SK-N-SH (cell line): ENCODE results near the gene APOBEC3H.

Source experiments
- CHD2 ChIP-seq: fragments of 150-350 bp; IDR thresholded peaks from 2 replicates; pipeline ENCODE4 v1.6.1; 2018; ENCODE audit warnings: low read length; ENCODE audit not compliant: partially characterized antibody
- CTCF ChIP-seq: fragments of 200-600 bp; sonication (generic); IDR thresholded peaks from 2 replicates; pipeline ENCODE4 v1.6.1; 2017; ENCODE audit warnings: antibody characterized with exemption, mild to moderate bottlenecking, moderate library complexity
- EP300 ChIP-seq, 2 experiments: IDR thresholded peaks; 2 replicates each; pipeline versions ENCODE4 v1.4.0 to v1.6.1; 2012; ENCODE audit warnings: borderline replicate concordance in 1 of 2, low read depth in 1 of 2, low read length in 1 of 2
- EZH2phosphoT487 ChIP-seq: fragments of 200-600 bp; sonication (generic); IDR thresholded peaks from 2 replicates; pipeline ENCODE4 v1.6.1; 2017; ENCODE audit warnings: low read depth, mixed run types, mild to moderate bottlenecking, antibody characterized with exemption, moderate library complexity, borderline replicate concordance
- GABPA ChIP-seq: IDR thresholded peaks from 2 replicates; pipeline ENCODE4 v1.4.0; 2012; ENCODE audit warnings: low read depth, mild to moderate bottlenecking
- GATA2 ChIP-seq: sonication (generic); formaldehyde crosslinking; IDR thresholded peaks from 2 replicates; pipeline ENCODE4 v1.5.0; 2020; ENCODE audit warnings: mild to moderate bottlenecking, missing genetic modification reagents
- POLR2AphosphoS5 ChIP-seq: IDR thresholded peaks from 2 replicates; pipeline ENCODE4 v1.6.1; 2012; ENCODE audit warnings: low read depth, low read length
- RAD21 ChIP-seq: IDR thresholded peaks from 2 replicates; pipeline ENCODE4 v1.6.1; 2012; ENCODE audit warnings: mild to moderate bottlenecking, low read length
- RCOR1 ChIP-seq: fragments of 150-350 bp; IDR thresholded peaks from 2 replicates; pipeline ENCODE4 v1.6.1; 2017; ENCODE audit warnings: antibody characterized with exemption, low read length
- REST ChIP-seq: IDR thresholded peaks from 2 replicates; pipeline ENCODE4 v1.6.1; 2012; ENCODE audit warnings: mild to moderate bottlenecking, low read depth, low read length, moderate library complexity
- RFX5 ChIP-seq: IDR thresholded peaks from 2 replicates; pipeline ENCODE4 v1.6.1; 2012; ENCODE audit warnings: mild to moderate bottlenecking, improper control_type of control experiment, low read length
- SIN3A ChIP-seq: IDR thresholded peaks from 2 replicates; pipeline ENCODE4 v1.6.1; 2012; ENCODE audit warnings: low read depth, mild to moderate bottlenecking, low read length, moderate library complexity, borderline replicate concordance
- SMC3 ChIP-seq: IDR thresholded peaks from 2 replicates; pipeline ENCODE4 v1.6.1; 2012; ENCODE audit warnings: low read depth, low read length, improper control_type of control experiment
- YY1 ChIP-seq: IDR thresholded peaks from 2 replicates; pipeline ENCODE4 v1.4.0; 2012; ENCODE audit warnings: low read depth, mild to moderate bottlenecking

- TF ChIP-seq SIN3A (no peak), CTCF (no peak), EP300 (IDR thresholded peaks at IDR 0.05; ENCODE audit: borderline replicate concordance in 1 of 2, low read depth in 1 of 2, low read length in 1 of 2) (no peak), RCOR1 (no peak), REST (no peak), SMC3 (no peak), RFX5 (no peak), RAD21 (no peak), CHD2 (no peak), POLR2AphosphoS5 (no peak), YY1 (no peak), GABPA (no peak), EZH2phosphoT487 (no peak), GATA2 (no peak)
These were observed 25.9 kb downstream of the APOBEC3H start for GRCh38 chr22:39122772-39123470.
